GM18498 (cell line): ENCODE measurements around the gene VIT.

ENCODE experiments used
- ATAC-seq: cut with Tn5 transposase; IDR thresholded peaks from one replicate; pipeline ENCODE4 v1.9.1; 2021; ENCODE audit warnings: mild to moderate bottlenecking, moderate library complexity; ENCODE audit not compliant: unreplicated experiment

Gene VIT

GRCh38 chr2:36707050-36707449 is 10.5 kb downstream of the VIT start:
- no peak for ATAC-seq

- no peak for ATAC-seq
Measured at GRCh38 chr2:36708041-36708741, 11.7 kb downstream of the VIT start.

- ATAC-seq: no peak
Measured at GRCh38 chr2:36710858-36711515, 14.5 kb downstream of the VIT start.

GRCh38 chr2:36711741-36712314 is 15.3 kb downstream of the VIT start:
- ATAC-seq: no peak

GRCh38 chr2:36713310-36713709 is 16.8 kb downstream of the VIT start:
- ATAC-seq: no peak

GRCh38 chr2:36716111-36716510 is 19.6 kb downstream of the VIT start:
- ATAC-seq: no peak

GRCh38 chr2:36717603-36718266 is 21.2 kb downstream of the VIT start:
- no peak for ATAC-seq

GRCh38 chr2:36727550-36727949 is 31.0 kb downstream of the VIT start:
- ATAC-seq: no peak

- ATAC-seq: no peak
Measured at GRCh38 chr2:36729067-36729466, 32.6 kb downstream of the VIT start.

- ATAC-seq: no peak
Measured at GRCh38 chr2:36731941-36732672, 35.6 kb downstream of the VIT start.

GRCh38 chr2:36732673-36733036 is 36.1 kb downstream of the VIT start:
- ATAC-seq: no peak

GRCh38 chr2:36733215-36733614 is 36.7 kb downstream of the VIT start:
- no peak for ATAC-seq

GRCh38 chr2:36734304-36734703 is 37.8 kb downstream of the VIT start:
- ATAC-seq: no peak

GRCh38 chr2:36737131-36737750 is 40.7 kb downstream of the VIT start:
- ATAC-seq: no peak

- ATAC-seq: no peak
Measured at GRCh38 chr2:36740061-36740460, 43.6 kb downstream of the VIT start.

GRCh38 chr2:36741188-36741837 is 44.8 kb downstream of the VIT start:
- no peak for ATAC-seq

GRCh38 chr2:36743954-36744353 is 47.4 kb downstream of the VIT start:
- no peak for ATAC-seq

- ATAC-seq: no peak
Measured at GRCh38 chr2:36748166-36748565, 51.7 kb downstream of the VIT start.

- ATAC-seq: no peak
Measured at GRCh38 chr2:36750101-36750500, 53.6 kb downstream of the VIT start.

- ATAC-seq: no peak
Measured at GRCh38 chr2:36753706-36754221, 57.3 kb downstream of the VIT start.
